ENCODE data around the gene GTF3C4. TPM values are rescaled to one million over a fixed set of nuclear protein-coding genes. Genes with fewer than 3 reads are reported as not detected.

Gene GTF3C4
- polyA plus RNA-seq, 1 donor from 2014 or later: 11.1 TPM

DNA sequence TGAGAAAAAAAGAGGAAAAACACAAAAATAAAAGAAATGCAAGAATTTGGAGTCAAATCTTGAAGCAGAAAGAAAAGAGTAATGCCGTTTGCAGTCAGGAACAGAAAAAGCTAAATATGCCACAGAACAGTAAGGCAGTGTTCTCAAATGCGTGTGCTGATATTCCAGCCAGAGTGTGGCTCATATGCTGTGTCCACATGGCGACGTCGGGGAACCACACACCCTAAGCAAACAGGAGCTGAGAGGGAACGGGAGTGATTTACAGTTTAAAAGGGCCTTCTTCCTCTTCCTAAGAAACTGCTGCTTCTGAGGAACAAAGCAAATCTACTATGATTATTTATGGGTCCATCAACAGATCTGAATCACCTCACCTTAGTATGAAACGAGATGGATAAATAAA lies 43.2 kb upstream of the GTF3C4 start:
- peak overlapping the region; percentile 36 for H3K4me3 ChIP-seq (ENCODE audit: low read length)
- H3K9me3 ChIP-seq (ENCODE audit: low read length): no peaks in the 10 kb centered on the region
- no peak overlapping the region for H2AFZ ChIP-seq (ENCODE audit: low read depth, low read length)
- peak overlapping the region; percentile 66 for H3K27ac ChIP-seq (ENCODE audit: low read length)
- no peaks in the 10 kb centered on the region for H3K27me3 ChIP-seq (ENCODE audit: insufficient read depth, low read depth, low read length)
- H3K36me3 ChIP-seq (ENCODE audit: insufficient read depth, low read length): no peaks in the 10 kb centered on the region
- H4K20me1 ChIP-seq (ENCODE audit: insufficient read depth): no peaks in the 10 kb centered on the region
- H3F3A ChIP-seq (ENCODE audit: insufficient read depth, low read length, poor library complexity, severe bottlenecking): no peaks in the 10 kb centered on the region
- no peaks in the 10 kb centered on the region for H3K9me2 ChIP-seq (ENCODE audit: insufficient read depth, low read length)
- no peaks in the 10 kb centered on the region for H3K79me2 ChIP-seq (replicated peaks; ENCODE audit: insufficient read depth, low read length)
- peak overlapping the region; percentile 46 for H3K4me2 ChIP-seq (ENCODE audit: low read length)
- H3K9ac ChIP-seq (ENCODE audit: low read length): peak overlapping the region; percentile 38
- TF ChIP-seq TAF1 (IDR thresholded peaks at IDR 0.05; ENCODE audit: low read depth): no peak
- no peak for TF ChIP-seq MXI1 (conservative IDR thresholded peaks at IDR 0.05; ENCODE audit: poor library complexity, severe bottlenecking)
- TF ChIP-seq, protein P1, sequence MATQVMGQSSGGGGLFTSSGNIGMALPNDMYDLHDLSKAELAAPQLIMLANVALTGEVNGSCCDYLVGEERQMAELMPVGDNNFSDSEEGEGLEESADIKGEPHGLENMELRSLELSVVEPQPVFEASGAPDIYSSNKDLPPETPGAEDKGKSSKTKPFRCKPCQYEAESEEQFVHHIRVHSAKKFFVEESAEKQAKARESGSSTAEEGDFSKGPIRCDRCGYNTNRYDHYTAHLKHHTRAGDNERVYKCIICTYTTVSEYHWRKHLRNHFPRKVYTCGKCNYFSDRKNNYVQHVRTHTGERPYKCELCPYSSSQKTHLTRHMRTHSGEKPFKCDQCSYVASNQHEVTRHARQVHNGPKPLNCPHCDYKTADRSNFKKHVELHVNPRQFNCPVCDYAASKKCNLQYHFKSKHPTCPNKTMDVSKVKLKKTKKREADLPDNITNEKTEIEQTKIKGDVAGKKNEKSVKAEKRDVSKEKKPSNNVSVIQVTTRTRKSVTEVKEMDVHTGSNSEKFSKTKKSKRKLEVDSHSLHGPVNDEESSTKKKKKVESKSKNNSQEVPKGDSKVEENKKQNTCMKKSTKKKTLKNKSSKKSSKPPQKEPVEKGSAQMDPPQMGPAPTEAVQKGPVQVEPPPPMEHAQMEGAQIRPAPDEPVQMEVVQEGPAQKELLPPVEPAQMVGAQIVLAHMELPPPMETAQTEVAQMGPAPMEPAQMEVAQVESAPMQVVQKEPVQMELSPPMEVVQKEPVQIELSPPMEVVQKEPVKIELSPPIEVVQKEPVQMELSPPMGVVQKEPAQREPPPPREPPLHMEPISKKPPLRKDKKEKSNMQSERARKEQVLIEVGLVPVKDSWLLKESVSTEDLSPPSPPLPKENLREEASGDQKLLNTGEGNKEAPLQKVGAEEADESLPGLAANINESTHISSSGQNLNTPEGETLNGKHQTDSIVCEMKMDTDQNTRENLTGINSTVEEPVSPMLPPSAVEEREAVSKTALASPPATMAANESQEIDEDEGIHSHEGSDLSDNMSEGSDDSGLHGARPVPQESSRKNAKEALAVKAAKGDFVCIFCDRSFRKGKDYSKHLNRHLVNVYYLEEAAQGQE (IDR thresholded peaks at IDR 0.05; ENCODE audit: borderline replicate concordance): no peak
- TF ChIP-seq POLR2AphosphoS5 (IDR thresholded peaks at IDR 0.05): no peak
- TF ChIP-seq RAD21 (conservative IDR thresholded peaks at IDR 0.05): no peak
- TF ChIP-seq SMC3 (conservative IDR thresholded peaks at IDR 0.05; ENCODE audit: poor library complexity): no peak

DNA sequence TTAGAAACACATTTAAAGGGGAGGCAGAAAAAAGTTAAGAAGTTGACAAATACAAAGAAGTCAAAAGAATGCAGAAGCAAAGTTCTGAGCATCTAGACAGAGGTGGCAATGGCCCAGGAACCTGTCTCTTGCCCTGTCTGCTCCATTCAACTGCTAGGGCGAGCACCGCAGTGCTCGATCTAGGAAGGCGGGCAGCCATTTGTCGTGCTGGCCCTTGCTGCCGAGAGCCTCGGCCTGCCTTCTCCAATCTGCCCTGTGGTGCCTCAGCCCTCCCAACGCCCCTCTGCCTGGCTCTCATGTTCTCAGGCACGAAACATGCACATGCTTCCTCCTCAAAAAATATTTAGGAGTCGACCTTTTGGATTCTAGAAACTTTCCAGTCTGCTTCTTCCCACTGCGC lies 42.7 kb upstream of the GTF3C4 start:
- Histone ChIP-seq H3K79me2 (replicated peaks; ENCODE audit: insufficient read depth, low read length) (no peaks in the 10 kb centered on the region), H3K27me3 (ENCODE audit: insufficient read depth, low read depth, low read length) (no peaks in the 10 kb centered on the region), H4K20me1 (ENCODE audit: insufficient read depth) (no peaks in the 10 kb centered on the region), H3K36me3 (ENCODE audit: insufficient read depth, low read length) (no peaks in the 10 kb centered on the region), H3K27ac (ENCODE audit: low read length) (no peak overlapping the region), H2AFZ (ENCODE audit: low read depth, low read length) (no peak overlapping the region), H3K9me3 (ENCODE audit: low read length) (no peaks in the 10 kb centered on the region), H3F3A (ENCODE audit: insufficient read depth, low read length, poor library complexity, severe bottlenecking) (no peaks in the 10 kb centered on the region), H3K9me2 (ENCODE audit: insufficient read depth, low read length) (no peaks in the 10 kb centered on the region), H3K9ac (ENCODE audit: low read length) (no peak overlapping the region), H3K4me2 (ENCODE audit: low read length) (no peak overlapping the region), H3K4me3 (ENCODE audit: low read length) (no peak overlapping the region)
- TF ChIP-seq, protein P2, sequence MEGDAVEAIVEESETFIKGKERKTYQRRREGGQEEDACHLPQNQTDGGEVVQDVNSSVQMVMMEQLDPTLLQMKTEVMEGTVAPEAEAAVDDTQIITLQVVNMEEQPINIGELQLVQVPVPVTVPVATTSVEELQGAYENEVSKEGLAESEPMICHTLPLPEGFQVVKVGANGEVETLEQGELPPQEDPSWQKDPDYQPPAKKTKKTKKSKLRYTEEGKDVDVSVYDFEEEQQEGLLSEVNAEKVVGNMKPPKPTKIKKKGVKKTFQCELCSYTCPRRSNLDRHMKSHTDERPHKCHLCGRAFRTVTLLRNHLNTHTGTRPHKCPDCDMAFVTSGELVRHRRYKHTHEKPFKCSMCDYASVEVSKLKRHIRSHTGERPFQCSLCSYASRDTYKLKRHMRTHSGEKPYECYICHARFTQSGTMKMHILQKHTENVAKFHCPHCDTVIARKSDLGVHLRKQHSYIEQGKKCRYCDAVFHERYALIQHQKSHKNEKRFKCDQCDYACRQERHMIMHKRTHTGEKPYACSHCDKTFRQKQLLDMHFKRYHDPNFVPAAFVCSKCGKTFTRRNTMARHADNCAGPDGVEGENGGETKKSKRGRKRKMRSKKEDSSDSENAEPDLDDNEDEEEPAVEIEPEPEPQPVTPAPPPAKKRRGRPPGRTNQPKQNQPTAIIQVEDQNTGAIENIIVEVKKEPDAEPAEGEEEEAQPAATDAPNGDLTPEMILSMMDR (IDR thresholded peaks at IDR 0.05; ENCODE audit: poor library complexity, severe bottlenecking): no peak
- no peak for TF ChIP-seq EP300 (conservative IDR thresholded peaks at IDR 0.05; ENCODE audit: poor library complexity, severe bottlenecking)
- no peak for TF ChIP-seq MXI1 (conservative IDR thresholded peaks at IDR 0.05; ENCODE audit: poor library complexity, severe bottlenecking)
- no peak for TF ChIP-seq SMC3 (conservative IDR thresholded peaks at IDR 0.05; ENCODE audit: poor library complexity)
- TF ChIP-seq RAD21 (conservative IDR thresholded peaks at IDR 0.05): no peak
- TF ChIP-seq, protein P1 (IDR thresholded peaks at IDR 0.05; ENCODE audit: borderline replicate concordance): no peak
- no peak for TF ChIP-seq POLR2AphosphoS5 (IDR thresholded peaks at IDR 0.05)
- TF ChIP-seq TAF1 (IDR thresholded peaks at IDR 0.05; ENCODE audit: low read depth): no peak
- TF ChIP-seq EZH2 (IDR thresholded peaks at IDR 0.05; ENCODE audit: borderline replicate concordance, insufficient read depth, low read length, poor library complexity, severe bottlenecking): no peak
